Right atrium auricular region (tissue), 2 donors: ENCODE data around the gene TCF12. TPM values are rescaled to one million over a fixed set of nuclear protein-coding genes. Genes with fewer than 3 reads are reported as not detected.

Experiments used
- DNase-seq: peaks from one replicate; pipeline ENCODE4 v3.0.0-alpha.2; 2019; ENCODE audit warnings: low spot score
- H3K27ac ChIP-seq, 2 donors: fragments of 200-600 bp; sonication (generic); 1 replicate in 1 of 2; 2 replicates in 1 of 2; pipeline ENCODE4 v1.5.1; 2016 to 2019
- H3K27me3 ChIP-seq, 2 donors: fragments of 200-600 bp; sonication (generic); one replicate each; pipeline versions ENCODE4 v1.5.1 to v1.6.0; 2017 to 2019
- H3K36me3 ChIP-seq: fragments of 200-600 bp; sonication (generic); one replicate; pipeline ENCODE4 v1.5.1; 2016
- H3K4me1 ChIP-seq, 2 donors: fragments of 200-600 bp; sonication (generic); one replicate each; pipeline versions ENCODE4 v1.5.1 to v1.6.0; 2017 to 2019
- H3K4me3 ChIP-seq, 2 donors: fragments of 200-600 bp; sonication (generic); 1 replicate in 1 of 2; 2 replicates in 1 of 2; pipeline ENCODE4 v1.5.1; 2017 to 2019; ENCODE audit warnings: mild to moderate bottlenecking in 1 of 2, moderate library complexity in 1 of 2
- H3K9me3 ChIP-seq, 2 donors: fragments of 200-600 bp; sonication (generic); one replicate each; pipeline ENCODE4 v1.5.1; 2019
- CTCF ChIP-seq, 2 donors: fragments of 200-600 bp; sonication (generic); IDR thresholded peaks; one replicate each; pipeline ENCODE4 v1.5.1; 2019; ENCODE audit warnings: antibody characterized with exemption in 2 of 2
- total RNA-seq, 2 donors: library from RNA; depleted of rRNA; stranded (reverse); fragments of >200 nt; gene quantifications; one replicate each; pipeline ENCODE4 v1.1.0, GENCODE V29; 2016

The TCF12 gene
- total RNA-seq, 2 donors from 2014 or later, result 35.2 to 40.0 TPM

DNA sequence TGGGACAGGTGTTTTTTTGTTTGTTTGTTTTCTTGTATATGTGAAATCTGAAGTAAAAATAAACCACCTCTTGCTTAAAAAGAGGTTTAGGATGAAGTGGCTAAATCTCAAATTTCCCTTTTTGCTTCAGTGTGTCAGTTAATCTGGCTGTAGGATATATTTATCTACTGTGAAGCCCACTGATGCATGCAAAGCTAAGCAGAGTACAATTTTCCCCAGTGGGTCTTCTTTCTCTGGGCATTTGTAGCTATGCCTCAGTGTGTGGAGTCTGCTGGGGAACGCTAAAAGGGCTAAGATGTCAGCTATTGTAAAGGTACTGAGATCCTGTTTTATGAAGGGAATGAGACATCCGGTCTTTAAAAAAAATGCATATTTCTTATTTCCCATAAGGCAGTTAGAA, 190.6 kb downstream of the TCF12 start:
- Histone ChIP-seq H3K9me3 (no peaks in the 10 kb centered on the region), H3K36me3 (no peaks in the 10 kb centered on the region), H3K27me3 (no peaks in the 10 kb centered on the region), H3K4me1 (no peaks in the 10 kb centered on the region), H3K27ac (no peak overlapping the region), H3K4me3 (no peak overlapping the region)
- DNase-seq, result no peak
- TF ChIP-seq CTCF (IDR thresholded peaks at IDR 0.05), result no peak

GRCh38 chr15:57111002-57111401, 192.6 kb downstream of the TCF12 start:
- H3K4me3 ChIP-seq, result no peak overlapping the region
- no peak for DNase-seq
- H3K9me3 ChIP-seq, result no peaks in the 10 kb centered on the region
- no peaks in the 10 kb centered on the region for H3K36me3 ChIP-seq
- H3K4me1 ChIP-seq, result peaks cover 0 to 4% of the 10 kb centered on the region in 2 donors
- TF ChIP-seq CTCF (IDR thresholded peaks at IDR 0.05), result no peak
- no peaks in the 10 kb centered on the region for H3K27me3 ChIP-seq
- H3K27ac ChIP-seq, result no peak overlapping the region

- Histone ChIP-seq H3K27ac (no peak overlapping the region), H3K4me1 (peaks cover 0 to 4% of the 10 kb centered on the region in 2 donors), H3K4me3 (no peak overlapping the region), H3K27me3 (no peaks in the 10 kb centered on the region), H3K9me3 (no peaks in the 10 kb centered on the region), H3K36me3 (no peaks in the 10 kb centered on the region)
- TF ChIP-seq CTCF (IDR thresholded peaks at IDR 0.05), result no peak
- no peak for DNase-seq
Observed at GRCh38 chr15:57112178-57112577, 193.7 kb downstream of the TCF12 start.

DNA sequence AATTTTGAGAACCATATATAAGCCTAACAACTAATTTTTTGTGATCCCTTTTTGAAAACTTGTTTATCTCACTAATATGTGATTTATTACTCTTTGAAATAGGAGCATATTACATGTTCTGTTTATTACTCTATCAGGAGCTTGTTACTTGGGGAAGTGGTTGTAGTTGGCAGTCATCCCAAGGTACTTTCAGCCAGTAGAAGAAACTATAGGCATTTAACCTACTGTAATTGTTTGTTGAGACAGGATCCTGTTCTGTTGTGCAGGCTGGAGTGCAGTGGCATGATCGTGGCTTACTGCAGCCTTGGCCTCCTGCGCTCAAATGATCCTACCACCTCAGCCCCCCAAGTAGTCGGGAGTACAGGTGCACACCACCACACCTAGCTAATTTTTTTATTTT, 195.6 kb downstream of the TCF12 start:
- no peak for TF ChIP-seq CTCF (IDR thresholded peaks at IDR 0.05)
- no peaks in the 10 kb centered on the region for H3K36me3 ChIP-seq
- H3K27ac ChIP-seq, result no peak overlapping the region
- H3K9me3 ChIP-seq, result no peaks in the 10 kb centered on the region
- H3K4me3 ChIP-seq, result no peak overlapping the region
- peaks cover 0 to 14% of the 10 kb centered on the region in 2 donors for H3K4me1 ChIP-seq
- no peaks in the 10 kb centered on the region for H3K27me3 ChIP-seq
- DNase-seq, result no peak

GRCh38 chr15:57118013-57118799, 199.8 kb downstream of the TCF12 start:
- Histone ChIP-seq H3K27ac (no peak overlapping the region), H3K36me3 (no peaks in the 10 kb centered on the region), H3K4me1 (peaks cover 0 to 17% of the 10 kb centered on the region in 2 donors), H3K27me3 (no peaks in the 10 kb centered on the region), H3K4me3 (no peak overlapping the region), H3K9me3 (no peaks in the 10 kb centered on the region)
- DNase-seq, result no peak
- TF ChIP-seq CTCF (IDR thresholded peaks at IDR 0.05), result no peak
